Adrenal gland (tissue), 12 donors: ENCODE results near the gene EXD2. TPM values are rescaled to one million over a fixed set of nuclear protein-coding genes. Genes with fewer than 3 reads are reported as not detected.

Experiments
- DNase-seq, 7 donors: peaks; one replicate each; pipeline ENCODE4 v3.0.0-alpha.2; 2019 to 2020
- H3K27ac ChIP-seq, 5 donors: fragments of 200-600 bp; sonication (generic) in 4 of 5; 1 replicate in 3 of 5; 2 replicates in 2 of 5; pipeline versions ENCODE4 v1.5.1 to v1.8.0; 2016 to 2020; ENCODE audit warnings: mild to moderate bottlenecking in 1 of 5
- H3K27me3 ChIP-seq: fragments of 200-600 bp; 2 replicates; pipeline ENCODE4 v1.8.0; 2021
- H3K36me3 ChIP-seq, 2 donors: fragments of 200-600 bp; replicated peaks in 1 of 2; 1 replicate in 1 of 2; 2 replicates in 1 of 2; pipeline versions ENCODE4 v1.5.1 to v1.8.0; 2018 to 2022
- H3K4me1 ChIP-seq, 2 donors: fragments of 200-600 bp; replicated peaks in 1 of 2; 1 replicate in 1 of 2; 2 replicates in 1 of 2; pipeline versions ENCODE4 v1.5.1 to v1.8.0; 2018 to 2021
- H3K4me3 ChIP-seq, 4 donors: fragments of 200-600 bp; sonication (generic) in 3 of 4; one replicate each; pipeline ENCODE4 v1.5.1; 2016 to 2018
- H3K9me3 ChIP-seq, 3 donors: fragments of 200-600 bp; sonication (generic) in 1 of 3; replicated peaks in 1 of 3; 1 replicate in 2 of 3; 2 replicates in 1 of 3; pipeline versions ENCODE4 v1.5.1 to v1.8.0; 2016 to 2021
- CTCF ChIP-seq, 6 experiments: fragments of 450-650 bp in 4 of 6; fragments of 200-600 bp in 2 of 6; sonication (generic) in 1 of 6; IDR thresholded peaks; 1 replicate in 5 of 6; 2 replicates in 1 of 6; pipeline versions ENCODE4 v1.5.1 to v1.8.0; 2016 to 2021; ENCODE audit warnings: antibody characterized with exemption in 6 of 6, mild to moderate bottlenecking in 2 of 6, moderate library complexity in 1 of 6
- POLR2A ChIP-seq, 2 donors: fragments of 450-650 bp; IDR thresholded peaks; one replicate each; pipeline ENCODE4 v1.6.1; 2017; ENCODE audit warnings: antibody characterized with exemption in 2 of 2, mild to moderate bottlenecking in 2 of 2, moderate library complexity in 1 of 2
- WGBS, 4 donors: extraction: QIAGEN DNeasy Blood & Tissue Kit in 2 of 4; methylation state at CpG; one replicate each; pipeline versions ENCODE4 v1.1.5 to v1.1.7; 2013 to 2017; 5-methylcytosine and 5-hydroxymethylcytosine counted together
- intact Hi-C, 2 donors: fragments of 100-400 bp; cut with DNase I; formaldehyde crosslinking; loops; one replicate each; pipeline versions ENCODE4 v1.14.1 to v1.15.0; 2022 to 2023
- polyA plus RNA-seq, 3 donors: library from polyadenylated mRNA; stranded (reverse); fragments of 200-250 nt in 2 of 3; fragments of 350-450 nt in 1 of 3; fragmentation: Illumina TruSeq in 1 of 3; extraction: RNeasy Lipid Tissue Mini Kit (QIAGEN cat#74804) in 1 of 3; gene quantifications; one replicate each; pipeline ENCODE4 v1.2.3, GENCODE V29; 2013 to 2014
- total RNA-seq, 9 donors: library from RNA; depleted of rRNA in 4 of 9; stranded (reverse); fragments of >200 nt in 4 of 9; fragments of 120-200 nt in 1 of 9; fragmentation: NEBNext Ultra II Directional in 1 of 9; extraction: Animal tissue kit (Norgen Biotek cat#: 25700) in 1 of 9; gene quantifications; one replicate each; pipeline versions ENCODE4 v1.1.0 to v1.2.4, GENCODE V29; 2013 to 2023
- donor health status: healthy with polysubstance abuse.
- donor health status: Bipolar disorder and iron deficiency.
- donor health status: DM: yes; HTN: yes; CAD: no.
- donor health status: DM: no; HTN: no; CAD: no.
- donor health status: DM: no; HTN: no; CAD: no.
- donor health status: DM: yes; HTN: yes; CAD: no.

EXD2 gene
- total and polyA plus RNA-seq, 12 donors = 6.4 to 23.0 (median 15.6) TPM

- 58 to 82% (median 73%) methylated on average over 2 of the region's 2 CpGs for WGBS, 4 donors
- Histone ChIP-seq H3K4me3 (no peak overlapping the region), H3K9me3 (no peaks in the 10 kb centered on the region), H3K36me3 (peaks cover 0 to 42% of the 10 kb centered on the region in 2 donors), H3K4me1 (no peaks in the 10 kb centered on the region), H3K27me3 (no peaks in the 10 kb centered on the region), H3K27ac (no peak overlapping the region)
- no peak for DNase-seq
- TF ChIP-seq POLR2A (IDR thresholded peaks at IDR 0.05) = no peak
- no peak for TF ChIP-seq CTCF (IDR thresholded peaks at IDR 0.05)
- intact Hi-C loops = loop anchor here (5.0 kb wide), 3 partner anchors 116 to 221 kb away; no protein-coding TSS in a partner anchor
These were observed 50.3 kb downstream of the EXD2 start for GRCh38 chr14:69241577-69241976.

DNA sequence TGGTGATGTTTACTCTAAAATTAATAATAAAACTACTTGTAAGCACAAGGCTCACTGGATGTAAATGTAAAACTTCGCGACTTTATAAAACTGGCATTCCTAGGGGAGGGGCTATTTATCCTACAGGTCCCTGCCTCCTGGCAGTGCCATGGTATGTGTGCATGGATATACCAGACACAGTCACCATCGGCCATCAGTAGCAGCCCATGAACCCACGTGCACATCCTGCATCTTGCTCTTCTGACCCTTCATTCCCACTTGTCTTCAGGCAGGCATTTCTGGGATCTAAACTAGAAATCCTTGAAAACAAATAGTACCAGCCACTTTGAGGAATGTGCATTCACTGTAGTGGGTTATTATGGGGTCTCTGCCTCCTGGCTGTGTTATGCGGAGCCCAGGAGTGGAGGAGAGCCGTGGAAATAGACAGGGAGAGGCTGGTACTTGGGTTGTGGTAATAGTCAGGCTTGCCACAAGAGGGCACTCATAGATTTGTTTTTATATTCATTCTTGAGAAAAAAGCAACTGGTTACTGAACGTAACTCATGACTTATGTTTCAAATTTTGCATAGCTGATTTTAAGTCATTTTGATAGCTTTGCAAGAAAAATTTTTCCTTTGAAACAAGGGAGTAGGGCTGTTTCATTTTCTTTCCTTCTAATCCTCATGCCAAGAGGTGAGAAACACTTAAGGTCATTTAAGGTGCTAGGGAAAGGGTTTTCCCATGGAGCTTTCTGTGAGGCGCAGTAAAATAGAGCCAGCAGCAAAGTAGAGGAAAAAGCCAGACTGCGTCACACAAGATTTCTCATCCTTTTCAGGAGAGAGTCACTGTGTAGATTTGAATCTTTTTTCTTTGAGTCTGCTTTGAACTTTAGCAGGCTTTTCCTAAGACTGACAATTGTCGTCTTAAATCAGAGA lies 51.3 kb downstream of the EXD2 start:
- H3K36me3 ChIP-seq = peaks cover 0 to 32% of the 10 kb centered on the region in 2 donors
- 53 to 55% (median 54%) methylated on average over 10 of the region's 10 CpGs for WGBS, 4 donors
- TF ChIP-seq POLR2A (IDR thresholded peaks at IDR 0.05) (no peak), CTCF (IDR thresholded peaks at IDR 0.05) (peak; percentile 65 to 93 (median 85))
- intact Hi-C loops = loop anchor here (2.0 to 5.0 kb wide), 4 partner anchors 115 to 220 kb away; no protein-coding TSS in a partner anchor
- H3K4me3 ChIP-seq = no peak overlapping the region
- H3K9me3 ChIP-seq = no peaks in the 10 kb centered on the region
- H3K4me1 ChIP-seq = peaks cover 4 to 6% of the 10 kb centered on the region in 2 donors
- peak; percentile 63 to 92 (median 74) for DNase-seq
- no peaks in the 10 kb centered on the region for H3K27me3 ChIP-seq
- H3K27ac ChIP-seq = peak overlapping the region in 2 of 5 donors; percentile 13 to 32

- peaks cover 6 to 10% of the 10 kb centered on the region in 2 donors for H3K4me1 ChIP-seq
- peak in 3 of 7 donors; percentile 30 to 49 (median 47) for DNase-seq
- H3K4me3 ChIP-seq = no peak overlapping the region
- intact Hi-C loops = loop anchor here (5.0 kb wide), 4 partner anchors 42 to 217 kb away; no protein-coding TSS in a partner anchor
- no peak overlapping the region for H3K27ac ChIP-seq
- WGBS, 4 donors = 56 to 71% (median 63%) methylated on average over 3 of the region's 3 CpGs
- no peaks in the 10 kb centered on the region for H3K9me3 ChIP-seq
- H3K36me3 ChIP-seq = peaks cover 0 to 16% of the 10 kb centered on the region in 2 donors
- TF ChIP-seq CTCF (IDR thresholded peaks at IDR 0.05) (no peak), POLR2A (IDR thresholded peaks at IDR 0.05) (no peak)
- H3K27me3 ChIP-seq = no peaks in the 10 kb centered on the region
These were observed 53.6 kb downstream of the EXD2 start for GRCh38 chr14:69244946-69245345.

- no peak overlapping the region for H3K27ac ChIP-seq
- peaks cover 0 to 4% of the 10 kb centered on the region in 2 donors for H3K36me3 ChIP-seq
- no peaks in the 10 kb centered on the region for H3K27me3 ChIP-seq
- DNase-seq = no peak
- intact Hi-C loops = loop anchor here in 1 of 2 donors (5.0 kb wide), 1 partner anchor 41 kb away; no protein-coding TSS in a partner anchor
- TF ChIP-seq POLR2A (IDR thresholded peaks at IDR 0.05) (no peak), CTCF (IDR thresholded peaks at IDR 0.05) (no peak)
- WGBS, 4 donors = 88 to 94% (median 91%) methylated on average over 3 of the region's 3 CpGs
- no peaks in the 10 kb centered on the region for H3K9me3 ChIP-seq
- no peak overlapping the region for H3K4me3 ChIP-seq
- H3K4me1 ChIP-seq = peaks cover 6 to 10% of the 10 kb centered on the region in 2 donors
These were observed 55.0 kb downstream of the EXD2 start for GRCh38 chr14:69246331-69246730.
